Activated B cell treated with CpG ODN at 0.5 μM for 24 hours (primary cell): ENCODE measurements around the gene C3orf70. TPM values are rescaled to one million over a fixed set of nuclear protein-coding genes. Genes with fewer than 3 reads are reported as not detected.

Experiments
- ATAC-seq: fragments of 200-7000 bp; cut with Tn5 transposase; one replicate; pipeline ENCODE4 v1.10.0; 2021; ENCODE audit warnings: low read depth, mild to moderate bottlenecking, moderate library complexity
- CTCF ChIA-PET: fragments of 350-600 bp; sonication (Branson Sonifier 250); formaldehyde crosslinking; loops from one replicate; lab custom pipeline; 2021; ENCODE audit warnings: antibody characterized with exemption; lab: Charles Lee
- POLR2A ChIA-PET: fragments of 350-600 bp; sonication (Branson Sonifier 250); formaldehyde crosslinking; loops from one replicate; lab custom pipeline; 2021; ENCODE audit warnings: antibody characterized with exemption; lab: Charles Lee
- DNase-seq: peaks from one replicate; pipeline ENCODE4 v3.0.0; 2022
- H3K27ac Mint-ChIP-seq: one replicate; pipeline ENCODE4 v1.8.0; 2020; ENCODE audit warnings: mixed read lengths
- H3K27me3 Mint-ChIP-seq: one replicate; pipeline ENCODE4 v1.8.0; 2021; ENCODE audit warnings: mixed read lengths
- H3K36me3 Mint-ChIP-seq: one replicate; pipeline ENCODE4 v1.8.0; 2021; ENCODE audit warnings: low read depth, mixed read lengths
- H3K4me1 Mint-ChIP-seq: one replicate; pipeline ENCODE4 v1.8.0; 2021; ENCODE audit warnings: mixed read lengths
- H3K4me3 Mint-ChIP-seq: one replicate; pipeline ENCODE4 v1.8.0; 2020; ENCODE audit warnings: mild to moderate bottlenecking, mixed read lengths
- H3K9me3 Mint-ChIP-seq: one replicate; pipeline ENCODE4 v1.8.0; 2020; ENCODE audit warnings: mixed read lengths
- intact Hi-C: fragments of 100-400 bp; cut with micrococcal nuclease; formaldehyde crosslinking; loops from one replicate; pipeline ENCODE4 v1.15.1; 2024
- total RNA-seq: library from RNA; stranded (reverse); gene quantifications from 2 replicates; pipeline ENCODE4 v1.2.3, GENCODE V29; 2022
- TF ChIP-seq, protein P1 (sequence below): fragments of 200-600 bp; IDR thresholded peaks from one replicate; pipeline ENCODE4 v1.8.0; 2022; ENCODE audit warnings: antibody characterized with exemption, mild to moderate bottlenecking

C3orf70 gene
- total RNA-seq, 1 donor from 2014 or later: not detected

DNA sequence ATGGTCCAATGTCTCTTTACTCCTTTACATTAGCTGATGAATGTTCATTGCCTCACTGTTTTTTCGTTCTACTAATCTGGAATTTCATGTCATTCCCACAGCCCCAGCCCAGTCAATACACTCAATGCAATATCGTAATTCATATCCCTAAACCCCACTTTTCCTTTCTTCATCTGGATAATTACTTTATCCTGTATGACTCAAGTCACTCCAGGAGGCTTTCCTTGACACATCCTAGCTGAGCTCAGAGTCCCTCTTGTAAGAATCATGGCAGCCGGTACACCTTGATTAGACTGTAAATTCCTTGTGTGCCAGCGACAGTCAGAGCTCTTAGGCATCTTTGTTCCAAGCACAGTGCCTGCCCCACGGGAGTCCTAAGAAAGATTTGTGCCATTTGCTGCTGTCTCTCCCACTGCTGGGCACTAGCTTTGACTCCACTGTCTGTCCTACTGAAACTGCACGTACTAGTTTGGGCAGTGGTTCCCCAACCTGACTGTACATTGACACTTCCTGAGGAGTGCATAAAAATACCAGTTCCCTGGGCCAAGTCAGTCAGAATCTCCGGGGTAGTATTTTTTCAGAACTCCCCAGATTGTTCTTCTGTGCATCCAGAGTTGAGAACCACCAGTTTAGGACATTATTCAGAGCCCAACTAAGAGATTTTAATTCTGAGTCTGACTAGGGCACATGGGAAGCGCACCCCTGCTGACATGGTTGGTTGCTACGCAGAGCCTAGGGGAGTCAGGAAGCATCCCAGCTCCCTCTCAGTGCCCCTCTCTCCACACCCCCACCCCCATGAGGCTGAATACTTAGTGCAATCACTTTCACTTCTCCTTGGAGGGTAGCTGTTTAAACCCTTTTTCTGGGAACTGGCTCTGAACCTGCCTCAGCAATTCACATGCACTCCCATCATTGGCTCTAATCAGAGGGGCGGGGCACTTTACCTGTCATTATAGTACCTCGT is 19.5 kb upstream of the C3orf70 start:
- ATAC-seq (no peak), DNase-seq (no peak)
- Mint-ChIP-seq H3K36me3 (no peaks in the 10 kb centered on the region), H3K9me3 (no peaks in the 10 kb centered on the region), H3K27me3 (peaks cover 4% of the 10 kb centered on the region), H3K4me3 (no peak overlapping the region), H3K27ac (no peak overlapping the region), H3K4me1 (peaks cover 12% of the 10 kb centered on the region)
- intact Hi-C loops: no loop called here
- TF ChIP-seq, protein P1, sequence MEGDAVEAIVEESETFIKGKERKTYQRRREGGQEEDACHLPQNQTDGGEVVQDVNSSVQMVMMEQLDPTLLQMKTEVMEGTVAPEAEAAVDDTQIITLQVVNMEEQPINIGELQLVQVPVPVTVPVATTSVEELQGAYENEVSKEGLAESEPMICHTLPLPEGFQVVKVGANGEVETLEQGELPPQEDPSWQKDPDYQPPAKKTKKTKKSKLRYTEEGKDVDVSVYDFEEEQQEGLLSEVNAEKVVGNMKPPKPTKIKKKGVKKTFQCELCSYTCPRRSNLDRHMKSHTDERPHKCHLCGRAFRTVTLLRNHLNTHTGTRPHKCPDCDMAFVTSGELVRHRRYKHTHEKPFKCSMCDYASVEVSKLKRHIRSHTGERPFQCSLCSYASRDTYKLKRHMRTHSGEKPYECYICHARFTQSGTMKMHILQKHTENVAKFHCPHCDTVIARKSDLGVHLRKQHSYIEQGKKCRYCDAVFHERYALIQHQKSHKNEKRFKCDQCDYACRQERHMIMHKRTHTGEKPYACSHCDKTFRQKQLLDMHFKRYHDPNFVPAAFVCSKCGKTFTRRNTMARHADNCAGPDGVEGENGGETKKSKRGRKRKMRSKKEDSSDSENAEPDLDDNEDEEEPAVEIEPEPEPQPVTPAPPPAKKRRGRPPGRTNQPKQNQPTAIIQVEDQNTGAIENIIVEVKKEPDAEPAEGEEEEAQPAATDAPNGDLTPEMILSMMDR: no peak
- ChIA-PET POLR2A (no interaction called here), CTCF (no interaction called here)

DNA sequence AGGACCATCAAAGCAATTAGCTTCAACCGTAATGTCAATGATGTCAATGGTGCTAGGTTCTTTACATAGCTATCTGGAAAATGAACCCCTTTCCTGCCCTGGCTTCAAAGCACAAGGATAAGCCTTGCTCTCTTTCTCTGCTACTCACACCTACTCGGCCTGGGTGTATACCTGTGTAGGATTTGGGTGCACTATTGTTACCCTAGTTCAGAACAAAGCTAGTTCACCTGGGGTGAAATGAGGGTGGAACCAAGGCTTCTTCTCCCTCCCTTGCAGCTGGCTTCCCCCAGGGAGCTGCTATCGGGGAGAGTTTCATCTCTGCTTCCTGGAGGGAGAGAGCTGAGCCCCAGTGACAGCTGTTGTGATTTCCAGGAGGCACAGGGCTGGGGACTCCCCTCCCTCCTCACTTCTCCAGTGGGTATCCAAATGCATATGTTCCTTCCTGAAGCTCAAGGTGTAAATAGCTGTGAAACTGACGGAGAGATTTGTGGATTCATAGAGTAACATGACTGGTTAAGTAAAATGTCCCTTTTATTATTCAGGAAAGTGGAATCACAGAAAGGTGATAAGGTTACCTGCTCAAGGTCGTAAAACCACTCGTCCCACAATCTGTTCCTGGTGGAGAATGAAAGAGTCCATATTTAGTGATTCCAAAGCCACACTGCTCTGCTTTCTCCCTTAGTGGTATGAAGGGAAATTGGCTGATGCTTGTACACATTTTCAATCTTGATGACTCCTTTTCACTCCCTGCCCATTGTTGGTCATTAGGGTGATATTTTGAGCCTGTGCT is 11.8 kb upstream of the C3orf70 start:
- no peaks in the 10 kb centered on the region for H3K9me3 Mint-ChIP-seq
- intact Hi-C loops: no loop called here
- ChIA-PET CTCF (interaction anchor here (1.7 kb wide), 1 partner anchor 14 kb away, joined by 6 read pairs; no protein-coding TSS in a partner anchor), POLR2A (no interaction called here)
- peaks cover 20% of the 10 kb centered on the region for H3K27me3 Mint-ChIP-seq
- H3K27ac Mint-ChIP-seq: no peak overlapping the region
- TF ChIP-seq, protein P1: no peak
- DNase-seq (no peak), ATAC-seq (no peak)
- H3K36me3 Mint-ChIP-seq: no peaks in the 10 kb centered on the region
- H3K4me1 Mint-ChIP-seq: no peaks in the 10 kb centered on the region
- H3K4me3 Mint-ChIP-seq: no peak overlapping the region

DNA sequence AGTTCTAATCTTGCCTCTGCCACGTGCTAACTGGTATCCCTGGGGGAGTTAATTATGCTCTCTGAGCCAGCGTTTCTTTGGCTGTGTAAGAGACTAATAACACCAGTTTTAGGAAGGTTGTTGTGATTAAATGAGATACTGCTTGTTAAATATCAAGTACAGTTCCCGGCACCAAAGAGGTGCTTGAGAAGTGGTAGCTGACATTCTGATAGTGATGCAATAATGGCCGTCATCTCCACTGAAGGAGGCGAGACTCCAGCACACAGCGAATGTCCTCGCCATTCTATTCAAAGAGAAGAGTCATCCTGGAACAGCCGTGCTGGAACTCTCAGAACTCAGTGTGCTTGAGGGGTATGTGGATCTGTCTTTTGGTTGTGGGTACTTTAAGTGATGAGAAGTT is 9.8 kb upstream of the C3orf70 start:
- Mint-ChIP-seq H3K27ac (no peak overlapping the region), H3K9me3 (no peaks in the 10 kb centered on the region), H3K4me3 (no peak overlapping the region), H3K27me3 (peaks cover 30% of the 10 kb centered on the region), H3K4me1 (no peaks in the 10 kb centered on the region), H3K36me3 (no peaks in the 10 kb centered on the region)
- ATAC-seq (no peak), DNase-seq (no peak)
- ChIA-PET POLR2A (no interaction called here), CTCF (no interaction called here)
- intact Hi-C loops: no loop called here
- TF ChIP-seq, protein P1: no peak

DNA sequence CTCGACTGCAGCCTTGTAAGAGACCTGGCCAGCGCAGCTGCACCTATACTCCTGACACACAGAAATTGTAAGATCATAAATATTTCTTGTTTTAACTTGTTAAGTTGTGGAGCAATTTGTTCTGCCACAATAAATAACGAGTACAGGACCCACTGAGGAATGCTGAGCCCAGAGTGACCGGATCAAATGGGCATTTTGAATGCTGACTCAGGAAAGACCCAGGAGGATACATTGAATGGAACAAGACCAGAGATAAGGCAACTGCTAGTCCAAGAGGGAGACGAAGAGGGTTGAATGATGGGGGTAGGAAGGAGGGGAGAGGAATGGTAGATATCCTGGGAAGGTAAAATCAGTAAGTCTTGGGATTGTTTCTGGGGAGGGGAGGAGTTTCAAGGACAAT is 8.9 kb upstream of the C3orf70 start:
- ChIA-PET CTCF (interaction anchor here (1.2 kb wide), 1 partner anchor 15 kb away, joined by 3 read pairs; no protein-coding TSS in a partner anchor), POLR2A (no interaction called here)
- no peaks in the 10 kb centered on the region for H3K9me3 Mint-ChIP-seq
- H3K4me3 Mint-ChIP-seq: no peak overlapping the region
- TF ChIP-seq, protein P1: no peak
- ATAC-seq (no peak), DNase-seq (no peak)
- no peak overlapping the region for H3K27ac Mint-ChIP-seq
- intact Hi-C loops: no loop called here
- peaks cover 28% of the 10 kb centered on the region for H3K27me3 Mint-ChIP-seq
- H3K36me3 Mint-ChIP-seq: no peaks in the 10 kb centered on the region
- H3K4me1 Mint-ChIP-seq: no peaks in the 10 kb centered on the region

DNA sequence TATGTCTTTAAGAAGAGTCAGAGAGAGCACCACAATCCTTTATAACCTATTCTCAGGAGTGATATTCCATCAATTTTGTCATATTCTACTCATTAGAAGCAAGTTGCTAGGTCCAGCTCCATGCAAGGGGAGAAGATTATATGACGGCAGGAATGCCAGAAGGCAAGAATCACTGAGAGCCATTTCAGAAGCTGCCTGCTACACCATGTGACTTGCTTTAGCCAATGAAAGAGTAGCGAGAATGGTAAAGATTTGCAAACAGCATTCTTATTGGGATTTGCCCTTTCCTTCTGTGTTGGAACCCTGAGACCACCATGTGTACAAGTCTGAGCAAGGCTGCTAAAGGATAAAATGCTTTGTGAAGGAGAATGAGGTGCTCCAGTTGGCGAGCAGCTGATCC is 4.5 kb upstream of the C3orf70 start:
- TF ChIP-seq, protein P1: no peak
- H3K9me3 Mint-ChIP-seq: no peaks in the 10 kb centered on the region
- no peak for DNase-seq
- intact Hi-C loops: no loop called here
- no peaks in the 10 kb centered on the region for H3K36me3 Mint-ChIP-seq
- no peak overlapping the region for H3K4me3 Mint-ChIP-seq
- ATAC-seq: no peak
- ChIA-PET POLR2A (no interaction called here), CTCF (no interaction called here)
- peaks cover 4% of the 10 kb centered on the region for H3K4me1 Mint-ChIP-seq
- no peak overlapping the region for H3K27ac Mint-ChIP-seq
- H3K27me3 Mint-ChIP-seq: peaks cover 28% of the 10 kb centered on the region
